GM23338 (cell line): Measurements from ENCODE around the gene SYNDIG1. TPM values are rescaled to one million over a fixed set of nuclear protein-coding genes. Genes with fewer than 3 reads are reported as not detected.

Experiments used
- ATAC-seq: fragments of 200-7000 bp; cut with Tn5 transposase; 3 replicates; pipeline ENCODE4 v1.9.1; 2020
- DNase-seq: peaks from one replicate; pipeline ENCODE4 v3.0.0-alpha.2; 2015; ENCODE audit warnings: low spot score
- H2AFZ ChIP-seq: fragments of 200-600 bp; sonication (generic); 2 replicates; pipeline ENCODE4 v1.8.0; 2016; ENCODE audit warnings: antibody characterized with exemption, mild to moderate bottlenecking, moderate library complexity
- H3F3A ChIP-seq: fragments of 200-600 bp; sonication (generic); replicated peaks from 2 replicates; pipeline ENCODE4 v1.8.0; 2017; ENCODE audit warnings: antibody characterized with exemption, mixed run types, low read depth
- H3K27ac ChIP-seq: fragments of 200-600 bp; sonication (generic); 2 replicates; pipeline ENCODE4 v1.6.1; 2016; ENCODE audit warnings: low read depth
- H3K27me3 ChIP-seq: fragments of 200-600 bp; sonication (generic); 2 replicates; pipeline ENCODE4 v1.8.0; 2016; ENCODE audit warnings: mild to moderate bottlenecking, mixed run types, moderate library complexity; ENCODE audit not compliant: insufficient read depth
- H3K36me3 ChIP-seq: fragments of 200-600 bp; sonication (generic); 2 replicates; pipeline ENCODE4 v1.8.0; 2016; ENCODE audit warnings: mild to moderate bottlenecking; ENCODE audit not compliant: insufficient read depth
- H3K4me1 ChIP-seq: fragments of 200-600 bp; sonication (generic); 2 replicates; pipeline ENCODE4 v1.8.0; 2016; ENCODE audit warnings: mild to moderate bottlenecking, moderate library complexity; ENCODE audit not compliant: insufficient read depth
- H3K4me2 ChIP-seq: fragments of 200-600 bp; sonication (generic); 2 replicates; pipeline ENCODE4 v1.7.1; 2017; ENCODE audit warnings: mixed run types
- H3K4me3 ChIP-seq: fragments of 200-600 bp; sonication (generic); 2 replicates; pipeline ENCODE4 v1.6.1; 2016; ENCODE audit warnings: mixed run types
- H3K79me2 ChIP-seq: fragments of 200-600 bp; sonication (generic); replicated peaks from 2 replicates; pipeline ENCODE4 v1.8.0; 2017; ENCODE audit warnings: mild to moderate bottlenecking; ENCODE audit not compliant: insufficient read depth
- H3K9me2 ChIP-seq: fragments of 200-600 bp; sonication (generic); 2 replicates; pipeline ENCODE4 v1.8.0; 2017; ENCODE audit not compliant: insufficient read depth
- H4K20me1 ChIP-seq: fragments of 200-600 bp; sonication (generic); replicated peaks from 2 replicates; pipeline ENCODE4 v1.8.0; 2017; ENCODE audit warnings: mild to moderate bottlenecking; ENCODE audit not compliant: insufficient read depth
- H3K27ac Mint-ChIP-seq: 2 replicates; pipeline ENCODE4 v1.8.0; 2020; ENCODE audit warnings: inconsistent platforms, mild to moderate bottlenecking, moderate library complexity, mixed read lengths
- H3K27me3 Mint-ChIP-seq: 3 replicates; pipeline ENCODE4 v1.8.0; 2022; ENCODE audit warnings: low read depth, mild to moderate bottlenecking, moderate library complexity, mixed read lengths, inconsistent platforms; ENCODE audit not compliant: insufficient read depth, poor library complexity
- H3K36me3 Mint-ChIP-seq: 3 replicates; pipeline ENCODE4 v1.8.0; 2021; ENCODE audit warnings: low read depth, mild to moderate bottlenecking, inconsistent platforms, moderate library complexity, mixed read lengths
- H3K4me1 Mint-ChIP-seq: 3 replicates; pipeline ENCODE4 v1.8.0; 2020; ENCODE audit warnings: mild to moderate bottlenecking, inconsistent platforms, mixed read lengths
- H3K4me3 Mint-ChIP-seq: 3 replicates; pipeline ENCODE4 v1.8.0; 2021; ENCODE audit warnings: moderate library complexity, mild to moderate bottlenecking, inconsistent platforms, mixed read lengths
- H3K9me3 Mint-ChIP-seq: 3 replicates; pipeline ENCODE4 v1.8.0; 2020; ENCODE audit warnings: moderate library complexity, mild to moderate bottlenecking, inconsistent platforms, mixed read lengths
- CREB1 ChIP-seq: fragments of 250-450 bp; sonication (Bioruptor Pico); IDR thresholded peaks from 2 replicates; pipeline ENCODE4 v1.5.0; 2020; ENCODE audit warnings: low read depth, mild to moderate bottlenecking, moderate library complexity
- EZH2 ChIP-seq: fragments of 200-600 bp; sonication (generic); IDR thresholded peaks from one replicate; pipeline ENCODE4 v1.8.0; 2017; ENCODE audit warnings: antibody characterized with exemption, mild to moderate bottlenecking, low read depth; ENCODE audit not compliant: unreplicated experiment
- EZH2phosphoT487 ChIP-seq: fragments of 200-600 bp; sonication (generic); IDR thresholded peaks from one replicate; pipeline ENCODE4 v1.8.1; 2018; ENCODE audit warnings: antibody characterized with exemption; ENCODE audit not compliant: unreplicated experiment
- JUNB ChIP-seq: IDR thresholded peaks from one replicate; pipeline ENCODE4 v1.6.1; 2016; ENCODE audit warnings: antibody characterized with exemption; ENCODE audit not compliant: unreplicated experiment
- NANOG ChIP-seq: IDR thresholded peaks from 2 replicates; pipeline ENCODE4 v1.6.1; 2016; ENCODE audit warnings: antibody characterized with exemption, borderline replicate concordance
- POLR2AphosphoS5 ChIP-seq: IDR thresholded peaks from 2 replicates; pipeline ENCODE4 v1.6.1; 2016; ENCODE audit warnings: antibody characterized with exemption, low read depth
- STAT1 ChIP-seq: IDR thresholded peaks from one replicate; pipeline ENCODE4 v1.6.1; 2016; ENCODE audit warnings: antibody characterized with exemption; ENCODE audit not compliant: unreplicated experiment
- ZNF114 ChIP-seq: fragments of 250-450 bp; sonication (Bioruptor Pico); IDR thresholded peaks from 2 replicates; pipeline ENCODE4 v1.5.0; 2020; ENCODE audit warnings: mild to moderate bottlenecking, moderate library complexity
- ZNF331 ChIP-seq: fragments of 250-450 bp; sonication (Bioruptor Pico); IDR thresholded peaks from 2 replicates; pipeline ENCODE4 v1.5.0; 2020; ENCODE audit warnings: low read depth, mild to moderate bottlenecking, moderate library complexity
- polyA plus RNA-seq: library from polyadenylated mRNA; unstranded; fragments of >200 nt; fragmentation: Nextera tagmentation; extraction: Ambion mirVana; gene quantifications from 2 replicates; pipeline ENCODE4 v1.2.1, GENCODE V29; 2016
- total RNA-seq: library from RNA; depleted of rRNA; stranded (reverse); fragments of >200 nt; shearing (Covaris generic); gene quantifications from 2 replicates; pipeline ENCODE4 v1.2.3, GENCODE V29; 2014
- TF ChIP-seq, protein P1 (sequence below): IDR thresholded peaks from one replicate; pipeline ENCODE4 v1.6.1; 2018; ENCODE audit warnings: antibody characterized with exemption; ENCODE audit not compliant: unreplicated experiment
- TF ChIP-seq, protein P2 (sequence below): fragments of 250-450 bp; sonication (Bioruptor Pico); IDR thresholded peaks from 2 replicates; pipeline ENCODE4 v1.5.0; 2020; ENCODE audit warnings: mild to moderate bottlenecking, moderate library complexity
- TF ChIP-seq, protein P3 (sequence below), 2 experiments: fragments of 200-600 bp in 1 of 2; sonication (generic) in 1 of 2; conservative IDR thresholded peaks; 2 replicates each; pipeline versions ENCODE4 v1.5.1 to v1.6.1; 2016 to 2017; ENCODE audit warnings: antibody characterized with exemption in 2 of 2, low read depth in 2 of 2, mild to moderate bottlenecking in 2 of 2, moderate library complexity in 1 of 2
- TF ChIP-seq, protein P4 (sequence below): IDR thresholded peaks from 2 replicates; pipeline ENCODE4 v1.6.1; 2016; ENCODE audit warnings: antibody characterized with exemption

SYNDIG1 gene
- total and polyA plus RNA-seq, 2 experiments from 2014 or later, result 2.8 to 4.8 TPM

DNA sequence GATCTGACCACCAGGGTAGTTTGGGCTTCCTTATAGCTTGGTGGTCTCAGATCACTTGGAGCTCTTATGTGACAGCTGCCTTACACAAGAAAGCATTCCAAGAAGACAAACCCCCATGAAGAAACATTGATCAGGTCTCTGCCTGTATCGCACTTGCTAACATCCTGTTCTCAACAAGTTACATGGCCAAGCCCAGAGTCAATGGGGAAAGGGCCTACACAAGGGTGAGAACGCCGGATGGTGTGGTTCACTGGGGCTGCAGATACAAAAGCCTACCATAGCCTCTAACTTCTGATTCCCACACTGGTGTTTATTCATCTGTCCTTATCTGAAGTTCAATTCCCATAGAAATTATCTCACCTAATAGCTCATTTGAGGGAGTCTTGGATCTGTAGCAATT, 235.5 kb downstream of the SYNDIG1 start:
- Mint-ChIP-seq H3K4me1 (no peaks in the 10 kb centered on the region; the same call in 2 of the 3 replicates), H3K9me3 (no peaks in the 10 kb centered on the region), H3K4me3 (no peak overlapping the region), H3K27ac (no peak overlapping the region), H3K36me3 (no peaks in the 10 kb centered on the region), H3K27me3 (peaks cover 5% of the 10 kb centered on the region)
- H3K27me3 ChIP-seq, result no peaks in the 10 kb centered on the region
- no peak overlapping the region for H2AFZ ChIP-seq
- no peaks in the 10 kb centered on the region for H3K79me2 ChIP-seq
- H3K27ac ChIP-seq, result no peak overlapping the region
- ATAC-seq, result no peak
- H4K20me1 ChIP-seq, result no peaks in the 10 kb centered on the region
- H3F3A ChIP-seq, result no peaks in the 10 kb centered on the region
- H3K9me2 ChIP-seq, result 0 out of 2 replicates have a peak, but pooled peaks cover 3% of the 10 kb centered on the region
- H3K36me3 ChIP-seq, result no peaks in the 10 kb centered on the region
- DNase-seq, result no peak
- TF ChIP-seq EZH2 (no peak), CREB1 (no peak), NANOG (no peak), ZNF114 (CRISPR knock-in tag) (no peak), EZH2phosphoT487 (no peak), ZNF331 (CRISPR knock-in tag) (no peak), POLR2AphosphoS5 (no peak), JUNB (no peak), STAT1 (no peak)
- TF ChIP-seq, protein P1, sequence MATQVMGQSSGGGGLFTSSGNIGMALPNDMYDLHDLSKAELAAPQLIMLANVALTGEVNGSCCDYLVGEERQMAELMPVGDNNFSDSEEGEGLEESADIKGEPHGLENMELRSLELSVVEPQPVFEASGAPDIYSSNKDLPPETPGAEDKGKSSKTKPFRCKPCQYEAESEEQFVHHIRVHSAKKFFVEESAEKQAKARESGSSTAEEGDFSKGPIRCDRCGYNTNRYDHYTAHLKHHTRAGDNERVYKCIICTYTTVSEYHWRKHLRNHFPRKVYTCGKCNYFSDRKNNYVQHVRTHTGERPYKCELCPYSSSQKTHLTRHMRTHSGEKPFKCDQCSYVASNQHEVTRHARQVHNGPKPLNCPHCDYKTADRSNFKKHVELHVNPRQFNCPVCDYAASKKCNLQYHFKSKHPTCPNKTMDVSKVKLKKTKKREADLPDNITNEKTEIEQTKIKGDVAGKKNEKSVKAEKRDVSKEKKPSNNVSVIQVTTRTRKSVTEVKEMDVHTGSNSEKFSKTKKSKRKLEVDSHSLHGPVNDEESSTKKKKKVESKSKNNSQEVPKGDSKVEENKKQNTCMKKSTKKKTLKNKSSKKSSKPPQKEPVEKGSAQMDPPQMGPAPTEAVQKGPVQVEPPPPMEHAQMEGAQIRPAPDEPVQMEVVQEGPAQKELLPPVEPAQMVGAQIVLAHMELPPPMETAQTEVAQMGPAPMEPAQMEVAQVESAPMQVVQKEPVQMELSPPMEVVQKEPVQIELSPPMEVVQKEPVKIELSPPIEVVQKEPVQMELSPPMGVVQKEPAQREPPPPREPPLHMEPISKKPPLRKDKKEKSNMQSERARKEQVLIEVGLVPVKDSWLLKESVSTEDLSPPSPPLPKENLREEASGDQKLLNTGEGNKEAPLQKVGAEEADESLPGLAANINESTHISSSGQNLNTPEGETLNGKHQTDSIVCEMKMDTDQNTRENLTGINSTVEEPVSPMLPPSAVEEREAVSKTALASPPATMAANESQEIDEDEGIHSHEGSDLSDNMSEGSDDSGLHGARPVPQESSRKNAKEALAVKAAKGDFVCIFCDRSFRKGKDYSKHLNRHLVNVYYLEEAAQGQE, result no peak
- TF ChIP-seq, protein P2, sequence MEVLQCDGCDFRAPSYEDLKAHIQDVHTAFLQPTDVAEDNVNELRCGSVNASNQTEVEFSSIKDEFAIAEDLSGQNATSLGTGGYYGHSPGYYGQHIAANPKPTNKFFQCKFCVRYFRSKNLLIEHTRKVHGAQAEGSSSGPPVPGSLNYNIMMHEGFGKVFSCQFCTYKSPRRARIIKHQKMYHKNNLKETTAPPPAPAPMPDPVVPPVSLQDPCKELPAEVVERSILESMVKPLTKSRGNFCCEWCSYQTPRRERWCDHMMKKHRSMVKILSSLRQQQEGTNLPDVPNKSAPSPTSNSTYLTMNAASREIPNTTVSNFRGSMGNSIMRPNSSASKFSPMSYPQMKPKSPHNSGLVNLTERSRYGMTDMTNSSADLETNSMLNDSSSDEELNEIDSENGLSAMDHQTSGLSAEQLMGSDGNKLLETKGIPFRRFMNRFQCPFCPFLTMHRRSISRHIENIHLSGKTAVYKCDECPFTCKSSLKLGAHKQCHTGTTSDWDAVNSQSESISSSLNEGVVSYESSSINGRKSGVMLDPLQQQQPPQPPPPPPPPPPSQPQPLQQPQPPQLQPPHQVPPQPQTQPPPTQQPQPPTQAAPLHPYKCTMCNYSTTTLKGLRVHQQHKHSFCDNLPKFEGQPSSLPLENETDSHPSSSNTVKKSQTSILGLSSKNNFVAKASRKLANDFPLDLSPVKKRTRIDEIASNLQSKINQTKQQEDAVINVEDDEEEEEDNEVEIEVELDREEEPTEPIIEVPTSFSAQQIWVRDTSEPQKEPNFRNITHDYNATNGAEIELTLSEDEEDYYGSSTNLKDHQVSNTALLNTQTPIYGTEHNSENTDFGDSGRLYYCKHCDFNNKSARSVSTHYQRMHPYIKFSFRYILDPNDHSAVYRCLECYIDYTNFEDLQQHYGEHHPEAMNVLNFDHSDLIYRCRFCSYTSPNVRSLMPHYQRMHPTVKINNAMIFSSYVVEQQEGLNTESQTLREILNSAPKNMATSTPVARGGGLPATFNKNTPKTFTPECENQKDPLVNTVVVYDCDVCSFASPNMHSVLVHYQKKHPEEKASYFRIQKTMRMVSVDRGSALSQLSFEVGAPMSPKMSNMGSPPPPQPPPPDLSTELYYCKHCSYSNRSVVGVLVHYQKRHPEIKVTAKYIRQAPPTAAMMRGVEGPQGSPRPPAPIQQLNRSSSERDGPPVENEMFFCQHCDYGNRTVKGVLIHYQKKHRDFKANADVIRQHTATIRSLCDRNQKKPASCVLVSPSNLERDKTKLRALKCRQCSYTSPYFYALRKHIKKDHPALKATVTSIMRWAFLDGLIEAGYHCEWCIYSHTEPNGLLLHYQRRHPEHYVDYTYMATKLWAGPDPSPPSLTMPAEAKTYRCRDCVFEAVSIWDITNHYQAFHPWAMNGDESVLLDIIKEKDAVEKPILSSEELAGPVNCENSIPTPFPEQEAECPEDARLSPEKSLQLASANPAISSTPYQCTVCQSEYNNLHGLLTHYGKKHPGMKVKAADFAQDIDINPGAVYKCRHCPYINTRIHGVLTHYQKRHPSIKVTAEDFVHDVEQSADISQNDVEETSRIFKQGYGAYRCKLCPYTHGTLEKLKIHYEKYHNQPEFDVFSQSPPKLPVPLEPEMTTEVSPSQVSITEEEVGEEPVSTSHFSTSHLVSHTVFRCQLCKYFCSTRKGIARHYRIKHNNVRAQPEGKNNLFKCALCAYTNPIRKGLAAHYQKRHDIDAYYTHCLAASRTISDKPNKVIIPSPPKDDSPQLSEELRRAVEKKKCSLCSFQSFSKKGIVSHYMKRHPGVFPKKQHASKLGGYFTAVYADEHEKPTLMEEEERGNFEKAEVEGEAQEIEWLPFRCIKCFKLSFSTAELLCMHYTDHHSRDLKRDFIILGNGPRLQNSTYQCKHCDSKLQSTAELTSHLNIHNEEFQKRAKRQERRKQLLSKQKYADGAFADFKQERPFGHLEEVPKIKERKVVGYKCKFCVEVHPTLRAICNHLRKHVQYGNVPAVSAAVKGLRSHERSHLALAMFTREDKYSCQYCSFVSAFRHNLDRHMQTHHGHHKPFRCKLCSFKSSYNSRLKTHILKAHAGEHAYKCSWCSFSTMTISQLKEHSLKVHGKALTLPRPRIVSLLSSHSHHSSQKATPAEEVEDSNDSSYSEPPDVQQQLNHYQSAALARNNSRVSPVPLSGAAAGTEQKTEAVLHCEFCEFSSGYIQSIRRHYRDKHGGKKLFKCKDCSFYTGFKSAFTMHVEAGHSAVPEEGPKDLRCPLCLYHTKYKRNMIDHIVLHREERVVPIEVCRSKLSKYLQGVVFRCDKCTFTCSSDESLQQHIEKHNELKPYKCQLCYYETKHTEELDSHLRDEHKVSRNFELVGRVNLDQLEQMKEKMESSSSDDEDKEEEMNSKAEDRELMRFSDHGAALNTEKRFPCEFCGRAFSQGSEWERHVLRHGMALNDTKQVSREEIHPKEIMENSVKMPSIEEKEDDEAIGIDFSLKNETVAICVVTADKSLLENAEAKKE (CRISPR knock-in tag), result no peak
- TF ChIP-seq, protein P3, sequence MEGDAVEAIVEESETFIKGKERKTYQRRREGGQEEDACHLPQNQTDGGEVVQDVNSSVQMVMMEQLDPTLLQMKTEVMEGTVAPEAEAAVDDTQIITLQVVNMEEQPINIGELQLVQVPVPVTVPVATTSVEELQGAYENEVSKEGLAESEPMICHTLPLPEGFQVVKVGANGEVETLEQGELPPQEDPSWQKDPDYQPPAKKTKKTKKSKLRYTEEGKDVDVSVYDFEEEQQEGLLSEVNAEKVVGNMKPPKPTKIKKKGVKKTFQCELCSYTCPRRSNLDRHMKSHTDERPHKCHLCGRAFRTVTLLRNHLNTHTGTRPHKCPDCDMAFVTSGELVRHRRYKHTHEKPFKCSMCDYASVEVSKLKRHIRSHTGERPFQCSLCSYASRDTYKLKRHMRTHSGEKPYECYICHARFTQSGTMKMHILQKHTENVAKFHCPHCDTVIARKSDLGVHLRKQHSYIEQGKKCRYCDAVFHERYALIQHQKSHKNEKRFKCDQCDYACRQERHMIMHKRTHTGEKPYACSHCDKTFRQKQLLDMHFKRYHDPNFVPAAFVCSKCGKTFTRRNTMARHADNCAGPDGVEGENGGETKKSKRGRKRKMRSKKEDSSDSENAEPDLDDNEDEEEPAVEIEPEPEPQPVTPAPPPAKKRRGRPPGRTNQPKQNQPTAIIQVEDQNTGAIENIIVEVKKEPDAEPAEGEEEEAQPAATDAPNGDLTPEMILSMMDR (conservative IDR thresholded peaks at IDR 0.05; ENCODE audit: low read depth in 2 of 2), result no peak
- TF ChIP-seq, protein P4, sequence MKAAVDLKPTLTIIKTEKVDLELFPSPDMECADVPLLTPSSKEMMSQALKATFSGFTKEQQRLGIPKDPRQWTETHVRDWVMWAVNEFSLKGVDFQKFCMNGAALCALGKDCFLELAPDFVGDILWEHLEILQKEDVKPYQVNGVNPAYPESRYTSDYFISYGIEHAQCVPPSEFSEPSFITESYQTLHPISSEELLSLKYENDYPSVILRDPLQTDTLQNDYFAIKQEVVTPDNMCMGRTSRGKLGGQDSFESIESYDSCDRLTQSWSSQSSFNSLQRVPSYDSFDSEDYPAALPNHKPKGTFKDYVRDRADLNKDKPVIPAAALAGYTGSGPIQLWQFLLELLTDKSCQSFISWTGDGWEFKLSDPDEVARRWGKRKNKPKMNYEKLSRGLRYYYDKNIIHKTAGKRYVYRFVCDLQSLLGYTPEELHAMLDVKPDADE, result no peak
- no peaks in the 10 kb centered on the region for H3K4me1 ChIP-seq
- no peak overlapping the region for H3K4me2 ChIP-seq
- no peak overlapping the region for H3K4me3 ChIP-seq
